Kidney (tissue), 14 donors: ENCODE measurements around the gene GRAMD1A. TPM values are rescaled to one million over a fixed set of nuclear protein-coding genes. Genes with fewer than 3 reads are reported as not detected.

Source experiments
- DNase-seq, 5 donors: peaks; one replicate each; pipeline ENCODE4 v3.0.0-alpha.2; 2013 to 2020
- FAIRE-seq: peaks from 2 replicates; lab custom pipeline; 2012; peaks lifted over from hg19 to GRCh38; lab: Jason Lieb, UNC
- H3K27ac ChIP-seq, 2 donors: one replicate each; pipeline ENCODE4 v1.7.0; 2013; ENCODE audit warnings: low read depth in 2 of 2, low read length in 2 of 2, inconsistent platforms in 1 of 2
- H3K27me3 ChIP-seq: one replicate; pipeline ENCODE4 v1.7.1; 2013; ENCODE audit warnings: low read length, inconsistent platforms; ENCODE audit not compliant: control insufficient read depth, insufficient read depth
- H3K36me3 ChIP-seq, 3 donors: one replicate each; pipeline versions ENCODE4 v1.7.0 to v1.7.1; 2013; ENCODE audit warnings: low read length in 3 of 3, control low read depth in 1 of 3, inconsistent platforms in 1 of 3; ENCODE audit not compliant: insufficient read depth in 3 of 3, control insufficient read depth in 2 of 3
- H3K4me1 ChIP-seq, 3 donors: one replicate each; pipeline versions ENCODE4 v1.7.0 to v1.7.1; 2013; ENCODE audit warnings: low read length in 3 of 3, inconsistent platforms in 1 of 3, low read depth in 1 of 3; ENCODE audit not compliant: control insufficient read depth in 2 of 3, insufficient read depth in 2 of 3
- H3K4me3 ChIP-seq, 3 donors: one replicate each; pipeline versions ENCODE4 v1.7.0 to v1.8.1; 2013; ENCODE audit warnings: low read length in 3 of 3, control low read depth in 1 of 3, inconsistent platforms in 1 of 3
- H3K9ac ChIP-seq, 3 donors: one replicate each; pipeline versions ENCODE4 v1.7.0 to v1.7.1; 2013; ENCODE audit warnings: low read length in 3 of 3, control low read depth in 1 of 3, inconsistent platforms in 1 of 3
- H3K9me3 ChIP-seq, 3 donors: one replicate each; pipeline versions ENCODE4 v1.7.0 to v1.7.1; 2013; ENCODE audit warnings: low read length in 3 of 3, control low read depth in 1 of 3, inconsistent platforms in 1 of 3; ENCODE audit not compliant: control insufficient read depth in 2 of 3, insufficient read depth in 1 of 3
- CTCF ChIP-seq: IDR thresholded peaks from 3 replicates; pipeline ENCODE4 v1.5.1; 2012; ENCODE audit warnings: mild to moderate bottlenecking, moderate library complexity, borderline replicate concordance; ENCODE audit not compliant: insufficient read depth; ENCODE audit errors: extremely low read depth
- intact Hi-C: fragments of 100-400 bp; cut with DNase I; formaldehyde crosslinking; loops from one replicate; pipeline ENCODE4 v1.11.1; 2022
- polyA plus RNA-seq: library from polyadenylated mRNA; stranded (reverse); fragments of 350-450 nt; fragmentation: Illumina TruSeq; extraction: RNeasy Lipid Tissue Mini Kit (QIAGEN cat#74804); gene quantifications from one replicate; pipeline ENCODE4 v1.2.3, GENCODE V29; 2014; ENCODE audit warnings: low read depth, low replicate concordance; ENCODE audit not compliant: insufficient read depth
- total RNA-seq: library from RNA; stranded (reverse); fragmentation: NEBNext Ultra II Directional; extraction: Animal tissue kit (Norgen Biotek cat#: 25700); gene quantifications from one replicate; pipeline ENCODE4 v1.2.1, GENCODE V29; 2021
- donor health status: control.
- donor health status: control.
- donor health status: control.
- donor health status: control.
- donor health status: control.
- donor health status: DM: yes; HTN: yes; CAD: no.
- donor health status: Normal renal cell carcinoma (clear cell type).

Gene GRAMD1A
- total and polyA plus RNA-seq, 2 donors from 2014 or later = 29.8 to 87.3 TPM

GRCh38 chr19:35075202-35076025 lies 75.3 kb downstream of the GRAMD1A start:
- H3K9ac ChIP-seq = no peak overlapping the region
- TF ChIP-seq CTCF = no peak
- no peaks in the 10 kb centered on the region for H3K4me1 ChIP-seq
- H3K4me3 ChIP-seq = no peak overlapping the region
- H3K27me3 ChIP-seq = no peaks in the 10 kb centered on the region
- no peaks in the 10 kb centered on the region for H3K36me3 ChIP-seq
- FAIRE-seq = no peak
- intact Hi-C loops = no loop called here
- no peak overlapping the region for H3K27ac ChIP-seq
- H3K9me3 ChIP-seq = peaks cover 0 to 4% (median 3%) of the 10 kb centered on the region in 3 donors
- DNase-seq = no peak

DNA sequence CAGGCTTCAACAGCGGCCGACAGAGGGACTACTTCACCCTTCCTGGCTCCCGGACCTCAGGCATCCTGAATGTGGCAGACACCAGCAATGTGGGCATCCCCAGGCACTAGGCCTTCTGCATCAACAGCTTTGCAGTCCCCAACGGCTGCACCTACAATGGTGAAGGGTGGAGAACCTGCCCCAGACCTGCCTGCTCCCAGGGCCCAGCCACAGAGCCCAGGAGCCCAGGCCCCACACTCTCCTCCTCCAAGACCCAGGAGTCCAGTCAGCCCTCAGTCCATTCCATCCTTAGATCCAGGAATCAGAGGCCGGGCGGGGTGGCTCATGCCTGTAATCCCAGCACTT lies 75.9 kb downstream of the GRAMD1A start:
- H3K27me3 ChIP-seq = no peaks in the 10 kb centered on the region
- no peak for TF ChIP-seq CTCF
- H3K9me3 ChIP-seq = no peaks in the 10 kb centered on the region
- DNase-seq (no peak), FAIRE-seq (no peak)
- intact Hi-C loops = no loop called here
- H3K4me1 ChIP-seq = no peaks in the 10 kb centered on the region
- no peaks in the 10 kb centered on the region for H3K36me3 ChIP-seq
- H3K4me3 ChIP-seq = no peak overlapping the region
- H3K27ac ChIP-seq = no peak overlapping the region
- H3K9ac ChIP-seq = no peak overlapping the region

Other genes starting within 250 kb of the GRAMD1A start
- gene ZNF599, start 227.1 kb upstream of the GRAMD1A start, total RNA-seq = 8.9 TPM
- 14.2 TPM for gene ZNF599, start 227.1 kb upstream of the GRAMD1A start, polyA plus RNA-seq
- 3.5 TPM for gene ZNF30, start 73.4 kb upstream of the GRAMD1A start, total RNA-seq
- gene ZNF30, start 73.4 kb upstream of the GRAMD1A start, polyA plus RNA-seq = 3.1 TPM
- gene ZNF792, start 36.1 kb upstream of the GRAMD1A start, total RNA-seq = 9.1 TPM
- 2.0 TPM for gene ZNF792, start 36.1 kb upstream of the GRAMD1A start, polyA plus RNA-seq
- 24.1 TPM for gene SCN1B, start 30.1 kb downstream of the GRAMD1A start, total RNA-seq
- gene SCN1B, start 30.1 kb downstream of the GRAMD1A start, polyA plus RNA-seq = 9.6 TPM
- gene HPN, start 41.4 kb downstream of the GRAMD1A start, total RNA-seq = 134 TPM
- gene HPN, start 41.4 kb downstream of the GRAMD1A start, polyA plus RNA-seq = 331 TPM
- 33.7 TPM for gene FXYD3, start 115.5 kb downstream of the GRAMD1A start, total RNA-seq
- 26.4 TPM for gene FXYD3, start 115.5 kb downstream of the GRAMD1A start, polyA plus RNA-seq
- 7.5 TPM for gene LGI4, start 134.7 kb downstream of the GRAMD1A start, total RNA-seq
- gene LGI4, start 134.7 kb downstream of the GRAMD1A start, polyA plus RNA-seq = 5.1 TPM
- gene FXYD1, start 138.5 kb downstream of the GRAMD1A start, total RNA-seq = 31.8 TPM
- gene FXYD1, start 138.5 kb downstream of the GRAMD1A start, polyA plus RNA-seq = 39.0 TPM
- gene FXYD7, start 142.9 kb downstream of the GRAMD1A start, total RNA-seq = 0.94 TPM
- gene FXYD7, start 142.9 kb downstream of the GRAMD1A start, polyA plus RNA-seq = not detected
- 84.5 TPM for gene FXYD5, start 154.4 kb downstream of the GRAMD1A start, total RNA-seq
- gene FXYD5, start 154.4 kb downstream of the GRAMD1A start, polyA plus RNA-seq = 41.9 TPM
- gene FAM187B, start 228.4 kb downstream of the GRAMD1A start, total RNA-seq = not detected
- not detected for gene FAM187B, start 228.4 kb downstream of the GRAMD1A start, polyA plus RNA-seq
- 87.2 TPM for gene LSR, start 248.7 kb downstream of the GRAMD1A start, total RNA-seq
- gene LSR, start 248.7 kb downstream of the GRAMD1A start, polyA plus RNA-seq = 37.9 TPM